Omental fat pad (tissue), 4 donors: ENCODE measurements around the gene FOXP1. TPM values are rescaled to one million over a fixed set of nuclear protein-coding genes. Genes with fewer than 3 reads are reported as not detected.

Experiments
- ATAC-seq: fragments of 150-250 bp; one replicate; pipeline ENCODE4 v1.9.1; 2016; ENCODE audit warnings: mild to moderate bottlenecking, moderate library complexity; ENCODE audit not compliant: low FRiP score
- DNase-seq: peaks from one replicate; pipeline ENCODE4 v3.0.0-alpha.2; 2019; ENCODE audit warnings: low spot score
- CTCF ChIP-seq, 3 donors: fragments of 450-650 bp; IDR thresholded peaks; one replicate each; pipeline ENCODE4 v1.5.1; 2016 to 2017; ENCODE audit warnings: antibody characterized with exemption in 3 of 3, mild to moderate bottlenecking in 3 of 3, moderate library complexity in 2 of 3
- total RNA-seq, 4 donors: library from RNA; depleted of rRNA; stranded (reverse); fragments of >200 nt; gene quantifications; one replicate each; pipeline ENCODE4 v1.1.0, GENCODE V29; 2016

The FOXP1 gene
- total RNA-seq, 4 donors from 2014 or later, result 72.4 to 128 (median 76.7) TPM

GRCh38 chr3:71372911-71373637, 210.5 kb downstream of the FOXP1 start:
- DNase-seq, result no peak
- ATAC-seq, result no peak
- TF ChIP-seq CTCF (IDR thresholded peaks at IDR 0.05), result no peak

GRCh38 chr3:71372241-71372768, 211.2 kb downstream of the FOXP1 start:
- ATAC-seq, result no peak
- DNase-seq, result no peak
- no peak for TF ChIP-seq CTCF (IDR thresholded peaks at IDR 0.05)

- ATAC-seq, result no peak
- no peak for TF ChIP-seq CTCF (IDR thresholded peaks at IDR 0.05)
- DNase-seq, result no peak
These were observed 212.2 kb downstream of the FOXP1 start for GRCh38 chr3:71371282-71371681.

GRCh38 chr3:71370467-71370866, 213.1 kb downstream of the FOXP1 start:
- no peak for TF ChIP-seq CTCF (IDR thresholded peaks at IDR 0.05)
- ATAC-seq, result peak; percentile 17
- DNase-seq, result no peak

GRCh38 chr3:71369701-71370391, 213.7 kb downstream of the FOXP1 start:
- no peak for TF ChIP-seq CTCF (IDR thresholded peaks at IDR 0.05)
- no peak for DNase-seq
- ATAC-seq, result peak; percentile 86

GRCh38 chr3:71366988-71367604, 216.4 kb downstream of the FOXP1 start:
- DNase-seq, result no peak
- ATAC-seq, result no peak
- TF ChIP-seq CTCF (IDR thresholded peaks at IDR 0.05), result no peak
